GM19238 (cell line): ENCODE measurements around the gene SPTBN1.

ENCODE experiments used
- DNase-seq: peaks from one replicate; pipeline ENCODE4 v3.0.0; 2011; ENCODE audit warnings: low spot score; ENCODE audit not compliant: insufficient read length

Gene SPTBN1

GRCh38 chr2:54551123-54551756, 95.1 kb downstream of the SPTBN1 start:
- DNase-seq = no peak

DNA sequence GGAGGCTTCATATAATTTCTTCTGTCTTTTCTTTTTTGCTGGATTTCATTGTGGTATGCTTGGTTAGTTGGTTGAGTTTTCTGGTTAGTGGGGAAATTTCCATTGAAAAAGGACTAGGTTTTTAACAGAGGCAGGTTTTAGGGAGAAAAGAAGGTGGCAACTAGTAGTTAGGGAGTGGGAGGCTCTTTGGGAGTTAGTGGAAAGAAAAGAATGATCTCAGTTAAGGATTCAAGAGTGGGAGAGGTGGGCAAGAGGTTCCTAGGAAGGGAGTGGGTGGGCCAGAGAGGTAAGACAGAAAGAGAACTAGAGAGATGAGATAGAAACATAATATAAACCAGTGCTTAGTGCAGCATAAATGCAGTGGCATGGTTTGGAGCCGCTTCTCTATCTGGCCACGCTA, 96.9 kb downstream of the SPTBN1 start:
- no peak for DNase-seq

DNA sequence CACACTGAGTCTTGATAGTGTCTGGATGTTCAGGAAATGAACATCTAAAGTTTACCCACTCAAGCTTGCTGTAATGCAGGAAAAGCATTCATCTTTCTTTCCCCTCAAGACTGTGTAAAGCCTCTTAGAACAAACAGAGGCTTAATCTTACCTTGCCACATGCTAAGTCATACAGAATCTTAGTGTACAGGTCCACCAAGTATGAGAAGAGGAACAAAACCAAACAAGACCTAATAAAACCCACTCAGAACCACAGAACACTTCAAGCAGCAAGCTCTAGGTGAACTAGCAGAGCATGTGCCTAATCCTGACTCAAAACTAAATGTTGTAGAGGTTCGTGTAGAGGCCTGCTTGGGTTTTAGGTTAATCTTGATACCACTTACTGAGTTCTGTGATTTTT, 97.6 kb downstream of the SPTBN1 start:
- DNase-seq = no peak

- DNase-seq = no peak
These were observed 99.3 kb downstream of the SPTBN1 start for GRCh38 chr2:54555318-54555837.

GRCh38 chr2:54556621-54557121, 100.5 kb downstream of the SPTBN1 start:
- no peak for DNase-seq

DNA sequence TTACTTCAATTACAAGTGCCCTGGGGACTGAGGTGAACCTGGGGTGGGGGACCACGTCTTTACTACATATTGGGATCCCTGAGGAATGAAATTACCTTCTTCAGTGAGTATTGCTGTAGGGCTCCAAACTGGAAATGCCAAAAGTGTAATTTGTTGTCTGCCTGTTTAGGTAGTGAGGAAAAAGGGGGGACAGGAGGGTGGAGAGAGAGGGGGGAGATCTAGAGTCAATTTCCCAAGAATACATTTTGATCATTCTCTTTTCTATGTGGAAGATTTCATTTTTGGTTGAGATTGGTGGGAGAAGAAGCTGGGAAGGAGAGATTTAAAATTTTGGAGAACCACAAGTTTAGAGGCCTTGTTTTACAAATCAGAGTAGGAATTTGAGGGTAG, 101.1 kb downstream of the SPTBN1 start:
- DNase-seq = no peak

DNA sequence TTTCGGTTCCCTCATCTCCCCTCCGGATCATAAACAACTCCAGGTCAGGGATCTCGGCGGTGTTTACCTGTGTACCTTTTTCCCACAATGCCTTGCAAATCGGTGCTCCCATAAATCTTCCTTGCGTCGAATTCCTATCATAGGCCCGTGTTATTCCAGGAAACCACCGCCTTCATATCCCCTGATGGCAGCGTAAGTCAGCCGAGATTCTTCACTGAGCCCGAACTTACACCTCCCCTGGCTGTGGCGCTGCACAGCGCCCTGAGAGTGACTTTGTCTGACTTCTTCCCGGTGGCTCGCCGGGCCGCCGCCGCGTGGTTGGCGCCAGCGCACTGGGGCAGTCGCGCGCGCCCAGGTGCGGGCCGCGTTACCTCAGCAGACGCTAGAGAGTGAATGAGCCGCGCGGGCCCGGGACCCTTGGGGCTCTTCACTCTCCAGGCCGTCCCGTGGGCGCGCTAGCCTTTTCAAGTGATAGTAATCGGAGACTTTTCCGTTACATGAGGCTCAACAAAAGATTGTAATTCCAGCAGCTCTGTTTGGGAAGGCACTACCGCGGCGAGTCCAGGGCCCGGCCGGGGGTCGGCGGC, 101.6 kb downstream of the SPTBN1 start:
- DNase-seq = no peak

- DNase-seq = no peak
These were observed 102.3 kb downstream of the SPTBN1 start for GRCh38 chr2:54558188-54559005.

- no peak for DNase-seq
These were observed 102.9 kb downstream of the SPTBN1 start for GRCh38 chr2:54559006-54559445.

GRCh38 chr2:54559593-54560145, 103.5 kb downstream of the SPTBN1 start:
- no peak for DNase-seq

GRCh38 chr2:54560146-54560881, 104.2 kb downstream of the SPTBN1 start:
- DNase-seq = no peak

- DNase-seq = no peak
These were observed 104.9 kb downstream of the SPTBN1 start for GRCh38 chr2:54561010-54561409.

- DNase-seq = no peak
These were observed 108.3 kb downstream of the SPTBN1 start for GRCh38 chr2:54564439-54564838.

DNA sequence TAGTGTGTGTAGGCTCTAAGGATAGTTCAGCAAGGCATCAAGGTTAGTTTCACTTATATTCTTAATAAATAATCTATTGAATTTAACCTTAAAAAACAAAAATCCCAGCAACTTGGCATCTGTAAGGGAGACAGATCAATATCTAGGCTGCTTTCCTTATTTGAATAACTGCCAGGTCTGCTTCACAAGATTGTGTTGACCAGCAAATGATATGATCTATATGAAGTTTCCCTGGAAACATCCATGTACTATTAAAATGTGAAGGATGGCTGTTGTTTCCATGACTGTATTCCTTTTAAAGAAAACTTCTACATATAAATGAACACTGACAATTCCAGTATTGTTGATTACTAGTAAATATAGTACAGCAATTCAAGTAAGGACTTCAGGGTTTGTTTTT, 109.4 kb downstream of the SPTBN1 start:
- DNase-seq = no peak

GRCh38 chr2:54566896-54567295, 110.8 kb downstream of the SPTBN1 start:
- no peak for DNase-seq

GRCh38 chr2:54568876-54569321, 112.8 kb downstream of the SPTBN1 start:
- DNase-seq = no peak

DNA sequence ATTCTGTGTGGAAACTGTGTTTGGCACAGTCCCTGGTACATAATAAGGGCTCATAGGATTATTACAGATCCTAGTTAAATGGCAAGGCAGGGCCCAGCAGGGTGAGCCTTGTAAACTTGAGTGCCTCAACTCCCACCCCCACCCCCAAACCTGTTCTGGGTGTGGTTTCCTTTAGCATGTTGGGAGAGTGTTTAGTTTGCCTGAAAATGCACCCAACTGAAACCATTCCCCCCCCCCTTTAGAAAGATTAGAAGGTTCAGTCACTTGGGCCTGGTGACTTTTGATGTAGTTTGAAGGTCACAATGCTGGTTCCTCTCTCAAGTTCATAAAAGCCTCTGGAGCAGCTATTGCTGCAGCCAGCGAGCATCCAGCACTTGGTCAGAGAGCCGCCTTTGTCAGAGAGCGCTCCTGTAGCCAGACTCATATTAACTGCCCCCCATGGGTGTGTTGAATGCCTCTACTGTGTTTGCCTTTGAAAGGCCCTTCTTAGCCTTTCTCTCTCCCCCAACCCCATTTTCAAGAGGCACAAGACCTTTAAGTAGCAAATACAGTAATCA, 113.7 kb downstream of the SPTBN1 start:
- DNase-seq = no peak

GRCh38 chr2:54570321-54570855, 114.3 kb downstream of the SPTBN1 start:
- no peak for DNase-seq

DNA sequence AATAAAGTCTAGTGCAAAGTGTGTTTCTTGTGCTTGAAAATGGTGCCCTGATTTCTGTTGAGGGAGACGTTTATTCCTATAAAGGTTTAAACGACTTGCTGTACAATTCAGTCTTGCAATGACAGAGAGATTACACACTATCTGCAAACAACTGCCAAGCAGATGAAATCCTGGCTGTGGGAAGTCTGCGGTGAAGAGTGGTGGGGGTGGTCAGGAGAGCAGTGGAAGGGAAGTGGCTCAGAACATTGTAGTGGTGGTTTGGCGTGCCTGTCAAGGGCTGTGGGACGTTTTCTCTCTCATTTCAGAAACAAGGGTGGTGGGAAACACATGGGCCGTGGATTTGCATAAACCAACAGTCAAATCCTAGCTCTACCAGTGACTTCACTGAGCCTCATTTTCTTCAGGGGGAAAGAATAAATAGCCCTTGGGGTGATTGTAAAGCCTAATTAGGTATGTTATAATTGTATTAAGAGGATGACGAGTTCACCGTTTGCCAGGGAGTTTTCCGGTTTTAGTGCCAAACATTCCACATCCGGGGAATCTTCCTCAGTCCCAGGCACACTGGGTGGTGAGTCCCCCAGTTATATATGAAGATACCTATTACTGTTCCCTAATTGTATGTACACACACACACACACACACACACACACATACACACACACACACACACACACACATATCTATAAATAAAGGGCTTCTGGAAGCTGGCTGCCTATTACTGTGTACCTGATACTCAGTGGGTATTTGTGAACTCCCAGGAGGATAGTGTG, 115.0 kb downstream of the SPTBN1 start:
- no peak for DNase-seq

- no peak for DNase-seq
These were observed 116.1 kb downstream of the SPTBN1 start for GRCh38 chr2:54572262-54572635.
